ENCODE data around the gene PDC.

GRCh38 chr1:186498695-186499389 is 37.9 kb upstream of the PDC start:
- TF ChIP-seq EZH2 (IDR thresholded peaks at IDR 0.05; ENCODE audit: insufficient read depth, poor library complexity, severe bottlenecking) (no peak), EZH2phosphoT487 (IDR thresholded peaks at IDR 0.05; ENCODE audit: insufficient read depth, low read depth) (0 out of 2 replicates have a peak, but pooled peaks have one; percentile 25)
